HEK293 (cell line): ENCODE results near the gene KRT8.

Source experiments
- CTCF ChIA-PET: fragments of 350-600 bp; formaldehyde crosslinking; extraction: SDS; loops from one replicate; lab custom pipeline; 2021; ENCODE audit warnings: antibody characterized with exemption; lab: Yijun Ruan, JAX
- POLR2A ChIA-PET: fragments of 300-600 bp; formaldehyde crosslinking; extraction: SDS; loops from one replicate; lab custom pipeline; 2020; ENCODE audit warnings: antibody characterized with exemption, inconsistent platforms; lab: Yijun Ruan, JAX
- H3K27ac ChIP-seq: fragments of 200-500 bp; sonication (Bioruptor generic); 2 replicates; pipeline ENCODE4 v1.5.1; 2014; ENCODE audit warnings: low read depth, low read length, control low read depth, inconsistent platforms; ENCODE audit errors: extremely low read depth
- H3K36me3 ChIP-seq, 2 experiments: fragments of 200-500 bp in 1 of 2; sonication (Bioruptor generic) in 1 of 2; 1 replicate in 1 of 2; 2 replicates in 1 of 2; pipeline ENCODE4 v1.5.1; 2014 to 2017; ENCODE audit warnings: inconsistent platforms in 2 of 2, low read length in 2 of 2; ENCODE audit not compliant: control insufficient read depth in 2 of 2, insufficient read depth in 1 of 2
- H3K4me1 ChIP-seq: fragments of 200-500 bp; sonication (Bioruptor generic); 2 replicates; pipeline ENCODE4 v1.5.1; 2014; ENCODE audit warnings: mild to moderate bottlenecking, low read length, inconsistent platforms; ENCODE audit not compliant: control insufficient read depth, insufficient read depth
- H3K4me3 ChIP-seq: 2 replicates; pipeline ENCODE4 v1.5.1; 2011; ENCODE audit warnings: low read depth, mild to moderate bottlenecking, control low read depth, low read length, moderate library complexity
- H3K9me3 ChIP-seq: fragments of 200-500 bp; sonication (Bioruptor generic); 2 replicates; pipeline ENCODE4 v1.5.1; 2014; ENCODE audit warnings: low read depth, low read length, inconsistent platforms; ENCODE audit not compliant: control insufficient read depth, insufficient read depth
- FEZF1 ChIP-seq: fragments of 450-650 bp; formaldehyde crosslinking; IDR thresholded peaks from 2 replicates; pipeline ENCODE4 v1.5.1; 2016; ENCODE audit warnings: missing biosample characterization, missing genetic modification characterization
- GFI1B ChIP-seq: fragments of 450-650 bp; formaldehyde crosslinking; IDR thresholded peaks from 2 replicates; pipeline ENCODE4 v1.5.1; 2016; ENCODE audit warnings: missing biosample characterization, missing genetic modification characterization
- GLIS1 ChIP-seq: fragments of 450-650 bp; formaldehyde crosslinking; IDR thresholded peaks from 2 replicates; pipeline ENCODE4 v1.5.1; 2016; ENCODE audit warnings: missing biosample characterization, missing genetic modification characterization
- HIC1 ChIP-seq: fragments of 450-650 bp; formaldehyde crosslinking; IDR thresholded peaks from 2 replicates; pipeline ENCODE4 v1.5.1; 2016; ENCODE audit warnings: missing biosample characterization, missing genetic modification characterization
- INSM2 ChIP-seq: fragments of 450-650 bp; formaldehyde crosslinking; IDR thresholded peaks from 2 replicates; pipeline ENCODE4 v1.5.1; 2016; ENCODE audit warnings: missing biosample characterization, missing genetic modification characterization
- KLF8 ChIP-seq: fragments of 450-650 bp; formaldehyde crosslinking; IDR thresholded peaks from 2 replicates; pipeline ENCODE4 v1.5.1; 2016; ENCODE audit warnings: missing biosample characterization, missing genetic modification characterization
- PRDM10 ChIP-seq: fragments of 450-650 bp; formaldehyde crosslinking; IDR thresholded peaks from 2 replicates; pipeline ENCODE4 v1.5.1; 2016; ENCODE audit warnings: missing biosample characterization, missing genetic modification characterization
- PRDM4 ChIP-seq: fragments of 450-650 bp; formaldehyde crosslinking; IDR thresholded peaks from 2 replicates; pipeline ENCODE4 v1.5.1; 2017; ENCODE audit warnings: missing biosample characterization, missing genetic modification characterization
- RBAK ChIP-seq: fragments of 450-650 bp; formaldehyde crosslinking; IDR thresholded peaks from 2 replicates; pipeline ENCODE4 v1.5.1; 2016; ENCODE audit warnings: missing biosample characterization, missing genetic modification characterization
- SCRT2 ChIP-seq: fragments of 450-650 bp; formaldehyde crosslinking; IDR thresholded peaks from 2 replicates; pipeline ENCODE4 v1.5.1; 2016; ENCODE audit warnings: missing biosample characterization, missing genetic modification characterization
- ZBTB20 ChIP-seq: fragments of 450-650 bp; formaldehyde crosslinking; IDR thresholded peaks from 2 replicates; pipeline ENCODE4 v1.5.1; 2016; ENCODE audit warnings: missing biosample characterization, missing genetic modification characterization
- ZFP3 ChIP-seq: fragments of 450-650 bp; formaldehyde crosslinking; IDR thresholded peaks from 2 replicates; pipeline ENCODE4 v1.5.1; 2016; ENCODE audit warnings: low read depth, missing biosample characterization, missing genetic modification characterization
- ZNF114 ChIP-seq: fragments of 450-650 bp; formaldehyde crosslinking; IDR thresholded peaks from 2 replicates; pipeline ENCODE4 v1.5.0; 2017; ENCODE audit warnings: missing biosample characterization, missing genetic modification characterization
- ZNF132 ChIP-seq: fragments of 450-650 bp; formaldehyde crosslinking; IDR thresholded peaks from 2 replicates; pipeline ENCODE4 v1.5.1; 2017; ENCODE audit warnings: missing biosample characterization, missing genetic modification characterization, borderline replicate concordance
- ZNF133 ChIP-seq: fragments of 450-650 bp; formaldehyde crosslinking; IDR thresholded peaks from 2 replicates; pipeline ENCODE4 v1.5.1; 2016; ENCODE audit warnings: missing biosample characterization, missing genetic modification characterization
- ZNF175 ChIP-seq: fragments of 450-650 bp; formaldehyde crosslinking; IDR thresholded peaks from 2 replicates; pipeline ENCODE4 v1.5.1; 2016; ENCODE audit warnings: missing biosample characterization, missing genetic modification characterization
- ZNF2 ChIP-seq: fragments of 450-650 bp; formaldehyde crosslinking; IDR thresholded peaks from 2 replicates; pipeline ENCODE4 v1.5.1; 2016; ENCODE audit warnings: missing biosample characterization, missing genetic modification characterization
- ZNF221 ChIP-seq: fragments of 450-650 bp; formaldehyde crosslinking; IDR thresholded peaks from 2 replicates; pipeline ENCODE4 v1.5.1; 2017; ENCODE audit warnings: missing biosample characterization, missing genetic modification characterization, borderline replicate concordance
- ZNF510 ChIP-seq: fragments of 450-650 bp; formaldehyde crosslinking; IDR thresholded peaks from 2 replicates; pipeline ENCODE4 v1.5.1; 2018; ENCODE audit warnings: mild to moderate bottlenecking, missing genetic modification characterization, missing biosample characterization; ENCODE audit not compliant: insufficient replicate concordance
- ZNF514 ChIP-seq: fragments of 450-650 bp; formaldehyde crosslinking; IDR thresholded peaks from 2 replicates; pipeline ENCODE4 v1.5.1; 2016; ENCODE audit warnings: missing biosample characterization, missing genetic modification characterization
- ZNF660 ChIP-seq: fragments of 450-650 bp; IDR thresholded peaks from 2 replicates; pipeline ENCODE4 v1.5.1; 2018; ENCODE audit warnings: missing biosample characterization, mild to moderate bottlenecking, missing genetic modification characterization
- ZSCAN30 ChIP-seq: fragments of 450-650 bp; IDR thresholded peaks from 2 replicates; pipeline ENCODE4 v1.5.1; 2018; ENCODE audit warnings: missing biosample characterization, mild to moderate bottlenecking, missing genetic modification characterization, moderate library complexity
- ZSCAN5A ChIP-seq: fragments of 450-650 bp; formaldehyde crosslinking; IDR thresholded peaks from 2 replicates; pipeline ENCODE4 v1.5.1; 2016; ENCODE audit warnings: missing biosample characterization, missing genetic modification characterization

Gene KRT8

GRCh38 chr12:52924764-52925716 lies 20.2 kb upstream of the KRT8 start (continued):
- TF ChIP-seq ZNF510 (tag by site-specific recombination) = no peak
- TF ChIP-seq GFI1B (tag by site-specific recombination) = no peak
- TF ChIP-seq ZFP3 = no peak
- TF ChIP-seq HIC1 (tag by site-specific recombination) = no peak
- no peak for TF ChIP-seq ZNF133
- TF ChIP-seq INSM2 (tag by site-specific recombination) = no peak
- no peak for TF ChIP-seq SCRT2
- no peak for TF ChIP-seq ZNF514 (tag by site-specific recombination)
- no peak for TF ChIP-seq PRDM4 (tag by site-specific recombination)
- TF ChIP-seq, all 188 proteins: peak for 5

- Histone ChIP-seq H3K27ac (no peak overlapping the region), H3K4me1 (peaks cover 14% of the 10 kb centered on the region), H3K4me3 (no peak overlapping the region), H3K36me3 (no peaks in the 10 kb centered on the region), H3K9me3 (no peaks in the 10 kb centered on the region)
- ChIA-PET POLR2A (interaction anchor here (0.7 to 3.4 kb wide), 5 partner anchors 17 to 35 kb away, joined by 3 to 22 read pairs (median 4); partner anchors contain the start of gene KRT8), CTCF (interaction anchor here (0.6 to 3.5 kb wide), 8 partner anchors 14 to 897 kb away, joined by 3 to 18 read pairs (median 4); partner anchors contain the start of genes KRT18 and KRT8)
- TF ChIP-seq RBAK (tag by site-specific recombination) (no peak), PRDM10 (tag by site-specific recombination) (peak; percentile 24; the same call in 1 of the 2 replicates), ZNF114 (tag by site-specific recombination) (no peak), ZSCAN5A (tag by site-specific recombination) (no peak), GLIS1 (tag by site-specific recombination) (peak; percentile 91), KLF8 (tag by site-specific recombination) (no peak), ZSCAN30 (tag by site-specific recombination) (no peak), ZNF2 (tag by site-specific recombination) (no peak), ZNF175 (no peak), ZBTB20 (no peak), ZNF221 (no peak), FEZF1 (no peak), ZNF132 (tag by site-specific recombination) (no peak), ZNF660 (no peak)
These were observed 16.8 kb upstream of the KRT8 start for GRCh38 chr12:52921488-52922165.
